ENCODE data around the gene MYO15A.

Gene MYO15A

GRCh38 chr17:18132711-18133110 is 24.2 kb downstream of the MYO15A start:
- DNase-seq, result no peak

DNA sequence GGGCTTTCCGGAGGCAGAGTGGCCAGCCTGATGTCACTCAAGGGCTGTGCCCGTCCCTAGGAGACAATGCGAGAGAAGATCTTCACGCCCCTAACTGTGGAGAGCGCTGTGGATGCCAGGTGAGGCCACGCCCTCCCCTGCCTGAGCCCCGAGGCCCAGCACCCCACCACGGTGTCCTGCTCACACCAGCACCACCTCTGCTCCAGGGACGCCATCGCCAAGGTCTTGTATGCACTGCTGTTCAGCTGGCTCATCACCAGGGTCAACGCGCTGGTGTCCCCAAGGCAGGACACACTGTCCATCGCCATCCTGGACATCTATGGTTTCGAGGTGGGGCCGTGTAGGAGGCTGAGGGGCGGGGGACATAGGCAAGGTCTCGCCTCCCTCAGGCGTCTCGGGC is 27.8 kb downstream of the MYO15A start:
- DNase-seq, result no peak

GRCh38 chr17:18138065-18138749 is 29.7 kb downstream of the MYO15A start:
- no peak for DNase-seq

DNA sequence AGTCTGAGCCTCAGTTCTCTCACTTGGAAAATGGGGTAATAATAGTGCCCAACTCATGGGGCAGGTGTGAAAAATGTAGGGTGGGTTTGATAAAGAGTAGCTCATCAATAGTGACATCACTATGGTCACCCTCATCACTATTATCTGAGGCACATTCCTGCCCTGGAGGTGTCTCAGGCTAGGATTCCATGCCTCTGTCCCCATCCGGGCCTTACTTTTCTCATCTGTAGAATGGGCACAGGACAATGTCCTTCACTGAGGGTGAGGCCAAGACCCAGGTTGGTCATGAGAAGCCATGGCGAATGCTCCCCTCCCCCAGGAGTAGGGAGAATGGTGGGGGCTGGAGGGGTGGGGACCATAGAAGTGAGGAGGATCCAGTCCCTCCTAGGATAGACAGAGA is 30.5 kb downstream of the MYO15A start:
- no peak for DNase-seq

- DNase-seq, result no peak
These were observed 30.9 kb downstream of the MYO15A start for GRCh38 chr17:18139498-18139897.

GRCh38 chr17:18139949-18140348 is 31.4 kb downstream of the MYO15A start:
- peak; percentile 27 to 39 (median 35) for DNase-seq

DNA sequence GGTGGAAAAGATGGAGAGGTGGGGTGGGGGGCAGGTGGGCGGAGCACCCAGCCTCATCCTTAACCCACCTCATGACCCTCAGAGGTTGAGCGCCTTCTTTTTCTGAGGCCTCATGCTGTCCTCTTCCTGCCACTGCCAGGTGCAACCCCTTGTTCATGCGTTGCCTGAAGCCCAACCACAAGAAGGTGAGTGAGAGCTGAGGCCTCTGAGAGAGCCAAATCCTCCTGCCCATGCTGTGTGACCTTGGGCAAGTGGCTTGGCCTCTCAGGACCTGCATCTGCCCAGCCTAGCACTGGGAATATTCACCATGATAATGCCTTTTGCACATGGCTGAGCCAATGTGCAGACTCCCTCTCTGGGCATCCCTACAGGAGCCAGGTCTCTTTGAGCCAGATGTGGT is 32.1 kb downstream of the MYO15A start:
- no peak for DNase-seq

GRCh38 chr17:18141210-18141803 is 32.8 kb downstream of the MYO15A start:
- peak; percentile 76 to 86 (median 85) for DNase-seq

GRCh38 chr17:18142417-18142816 is 33.9 kb downstream of the MYO15A start:
- DNase-seq, result no peak

DNA sequence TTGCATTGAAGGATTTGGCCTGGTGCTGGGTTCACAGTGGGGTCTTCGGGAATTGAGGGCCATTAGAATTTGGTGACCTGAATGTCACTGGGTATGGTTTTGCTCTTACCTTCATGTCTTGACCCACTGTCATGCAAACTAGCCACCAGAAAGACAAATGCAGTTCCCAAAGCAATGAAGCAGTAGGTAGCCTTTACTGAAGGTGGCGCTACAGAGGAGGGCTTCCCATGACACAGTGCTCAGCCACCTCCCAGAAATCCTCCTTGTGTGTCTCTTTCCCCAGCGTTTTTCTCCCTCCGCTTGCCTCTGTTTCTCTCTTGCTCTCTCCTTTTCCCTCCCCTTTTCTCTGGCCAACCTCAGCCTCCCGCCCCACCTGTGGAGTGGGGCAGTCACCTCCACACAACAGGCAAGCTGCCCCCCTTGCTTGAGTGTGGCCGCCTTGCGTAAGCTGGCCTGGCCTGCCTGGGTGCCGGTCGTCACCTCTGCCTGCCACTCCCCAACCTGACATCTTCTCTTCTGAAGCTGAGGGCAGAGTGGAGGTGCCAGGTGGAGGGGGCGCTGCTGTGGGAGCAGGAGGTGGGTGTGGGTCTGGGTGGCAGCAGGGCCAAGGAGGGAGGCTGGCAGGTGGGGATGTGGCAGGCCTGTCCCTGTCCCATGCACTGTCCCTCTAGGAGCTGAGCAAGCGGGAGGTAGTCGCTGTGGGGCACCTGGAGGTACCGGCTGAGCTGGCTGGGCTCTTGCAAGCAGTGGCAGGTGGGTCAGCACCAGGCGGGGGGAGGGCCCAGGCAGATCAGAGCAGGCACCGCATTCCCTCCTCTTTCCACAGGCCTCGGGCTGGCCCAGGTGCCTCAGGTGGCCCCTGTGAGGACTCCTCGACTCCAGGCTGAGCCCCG is 34.7 kb downstream of the MYO15A start:
- peak; percentile 38 to 42 (median 39) for DNase-seq

GRCh38 chr17:18144261-18144660 is 35.7 kb downstream of the MYO15A start:
- DNase-seq, result no peak

DNA sequence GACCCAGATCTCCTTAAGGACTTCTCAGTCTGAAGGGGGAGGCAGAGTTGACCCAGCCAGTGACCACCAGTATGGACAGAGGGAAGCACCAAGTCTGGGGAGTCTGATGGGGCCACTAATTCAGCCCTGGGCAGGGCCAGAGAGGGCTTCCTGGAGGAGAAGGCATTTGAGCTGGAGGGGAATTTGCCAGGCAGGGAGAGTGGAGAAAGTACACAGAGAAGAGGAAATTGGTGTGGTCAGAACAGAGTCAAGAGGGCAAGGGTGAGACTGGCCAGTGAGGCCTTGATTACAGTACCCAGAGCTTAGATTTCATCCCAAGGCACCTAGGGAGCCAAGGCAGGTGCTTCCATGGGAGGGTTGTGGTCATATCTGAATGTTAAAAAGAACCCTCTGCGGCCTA is 36.3 kb downstream of the MYO15A start:
- DNase-seq, result peak; percentile 62 to 73 (median 67)

DNA sequence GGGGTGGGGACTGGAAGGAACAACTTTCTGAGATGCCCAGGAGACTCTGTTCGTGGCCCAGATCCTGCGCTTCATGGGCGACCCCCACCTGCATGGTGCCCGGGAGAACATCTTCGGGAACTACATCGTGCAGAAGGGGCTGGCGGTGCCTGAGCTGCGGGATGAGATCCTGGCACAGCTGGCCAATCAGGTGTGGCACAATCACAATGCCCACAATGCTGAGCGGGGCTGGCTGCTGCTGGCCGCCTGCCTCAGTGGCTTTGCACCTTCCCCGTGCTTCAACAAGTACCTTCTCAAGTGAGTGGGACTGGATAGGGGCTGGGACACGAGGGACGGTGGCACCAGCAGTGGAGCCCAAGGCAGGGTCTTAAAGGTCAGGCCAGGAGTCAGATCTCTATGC is 37.3 kb downstream of the MYO15A start:
- DNase-seq, result no peak

DNA sequence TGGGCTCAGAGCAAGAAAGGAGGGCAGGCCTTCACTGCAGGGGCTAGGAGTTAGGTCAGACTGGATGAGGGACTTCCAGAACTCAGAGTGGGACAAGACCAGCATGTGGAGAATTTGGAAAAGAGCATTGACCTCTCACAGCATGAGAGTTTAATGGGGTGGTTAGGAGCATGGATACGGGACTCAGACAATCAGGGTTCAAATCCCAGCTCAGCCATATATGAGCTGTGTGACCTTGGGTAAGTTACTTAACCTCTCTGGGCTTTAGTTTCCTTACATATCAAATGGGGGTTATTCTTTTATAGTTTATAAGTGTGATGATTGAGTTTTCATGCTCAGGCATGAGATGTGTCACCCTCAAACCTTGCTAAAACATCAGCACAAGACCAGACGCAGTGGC is 37.7 kb downstream of the MYO15A start:
- DNase-seq, result no peak

DNA sequence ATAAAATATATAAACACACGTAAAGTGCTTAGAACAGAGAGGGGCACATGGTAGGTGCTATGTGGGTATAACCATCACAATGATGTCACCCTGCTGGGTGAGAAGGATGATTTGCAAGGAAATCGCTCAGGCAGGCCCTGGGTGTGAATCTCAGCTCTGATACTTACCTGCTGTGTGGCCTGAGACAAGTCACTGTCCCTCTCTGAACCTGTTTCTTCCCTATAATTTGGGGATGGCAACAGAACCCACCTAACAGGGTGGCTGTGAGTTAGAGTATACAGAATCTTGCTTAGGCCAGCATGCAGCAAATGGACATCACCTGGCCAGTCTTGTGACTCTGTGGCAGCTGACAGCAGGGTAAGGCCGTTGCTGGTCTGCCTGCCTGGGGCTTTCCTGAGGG is 38.4 kb downstream of the MYO15A start:
- no peak for DNase-seq

GRCh38 chr17:18148586-18148985 is 40.0 kb downstream of the MYO15A start:
- no peak for DNase-seq

DNA sequence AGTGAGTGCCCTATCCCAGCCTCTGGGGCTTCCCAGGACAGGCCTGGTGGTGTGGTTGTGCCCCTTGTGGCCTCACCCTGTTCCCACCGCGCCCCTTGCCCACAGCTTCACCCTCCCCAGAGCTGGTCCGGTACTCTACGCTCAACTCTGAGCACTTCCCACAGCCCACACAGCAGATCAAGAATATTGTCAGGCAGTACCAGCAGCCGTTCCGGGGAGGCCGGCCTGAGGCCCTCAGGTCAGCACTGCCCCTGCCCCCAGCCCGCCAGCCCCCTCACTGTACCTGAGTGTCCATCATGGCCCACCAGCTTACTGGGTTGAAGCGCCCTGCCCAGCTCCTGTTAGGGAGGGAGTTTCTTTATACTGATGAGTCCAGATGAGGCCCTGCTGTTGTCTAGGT is 42.7 kb downstream of the MYO15A start:
- no peak for DNase-seq

DNA sequence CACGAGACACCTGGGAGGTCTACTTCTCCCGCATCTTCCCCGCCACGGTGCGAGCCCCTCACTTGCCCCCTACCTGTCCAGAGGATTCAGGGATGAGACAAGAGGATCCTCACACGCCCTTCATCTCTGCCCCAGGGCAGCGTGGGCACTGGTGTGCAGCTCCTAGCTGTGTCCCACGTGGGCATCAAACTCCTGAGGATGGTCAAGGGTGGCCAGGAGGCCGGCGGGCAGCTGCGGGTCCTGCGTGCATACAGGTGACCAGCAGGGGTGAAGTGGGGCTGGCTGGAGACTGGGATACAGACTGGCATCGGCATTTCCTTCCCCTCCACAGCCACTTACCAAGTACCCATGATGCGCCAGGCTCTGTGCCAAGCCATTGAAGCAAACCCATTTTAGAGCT is 46.6 kb downstream of the MYO15A start:
- no peak for DNase-seq

GRCh38 chr17:18156171-18156975 is 47.8 kb downstream of the MYO15A start:
- DNase-seq, result peak in 1 of 3 donors; percentile 22

DNA sequence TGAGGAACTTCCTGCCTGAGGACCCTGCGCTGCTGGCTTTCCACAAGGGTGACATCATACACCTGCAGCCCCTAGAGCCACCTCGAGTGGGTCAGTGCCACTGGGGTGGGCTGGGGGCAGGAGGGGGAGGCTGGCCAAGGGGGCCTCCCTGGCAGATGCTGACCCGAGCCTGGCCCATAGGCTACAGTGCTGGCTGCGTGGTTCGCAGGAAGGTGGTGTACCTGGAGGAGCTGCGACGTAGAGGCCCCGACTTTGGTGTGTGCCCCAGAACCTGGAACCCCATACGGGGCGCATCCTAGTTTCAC is 48.4 kb downstream of the MYO15A start:
- no peak for DNase-seq

DNA sequence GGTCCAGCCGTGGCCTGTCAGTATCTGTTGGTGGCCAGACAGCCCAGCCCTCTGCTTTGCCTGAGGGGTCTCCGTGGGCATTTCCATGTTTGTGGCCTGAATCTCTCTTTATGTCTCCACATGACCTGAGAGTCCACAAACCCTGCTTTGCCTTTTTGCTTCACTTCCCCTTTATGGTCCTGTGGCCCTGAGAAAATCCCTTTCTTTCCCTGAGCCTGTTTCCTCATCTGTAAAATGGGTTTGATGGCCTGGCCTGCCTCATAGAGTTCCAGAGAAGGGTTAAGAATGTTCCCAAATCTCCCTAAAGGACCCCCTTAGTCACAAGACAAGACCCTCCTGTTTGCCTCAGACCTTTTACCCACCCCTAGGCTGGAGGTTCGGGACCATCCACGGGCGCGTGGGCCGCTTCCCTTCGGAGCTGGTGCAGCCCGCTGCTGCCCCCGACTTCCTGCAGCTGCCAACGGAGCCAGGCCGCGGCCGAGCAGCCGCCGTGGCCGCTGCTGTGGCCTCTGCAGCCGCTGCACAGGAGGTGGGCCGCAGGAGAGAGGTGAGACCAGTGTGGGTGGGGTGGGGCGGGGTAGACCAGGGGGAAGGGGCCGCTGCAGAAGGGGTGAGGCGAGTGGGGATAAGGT is 48.9 kb downstream of the MYO15A start:
- peak; percentile 39 to 47 (median 42) for DNase-seq

DNA sequence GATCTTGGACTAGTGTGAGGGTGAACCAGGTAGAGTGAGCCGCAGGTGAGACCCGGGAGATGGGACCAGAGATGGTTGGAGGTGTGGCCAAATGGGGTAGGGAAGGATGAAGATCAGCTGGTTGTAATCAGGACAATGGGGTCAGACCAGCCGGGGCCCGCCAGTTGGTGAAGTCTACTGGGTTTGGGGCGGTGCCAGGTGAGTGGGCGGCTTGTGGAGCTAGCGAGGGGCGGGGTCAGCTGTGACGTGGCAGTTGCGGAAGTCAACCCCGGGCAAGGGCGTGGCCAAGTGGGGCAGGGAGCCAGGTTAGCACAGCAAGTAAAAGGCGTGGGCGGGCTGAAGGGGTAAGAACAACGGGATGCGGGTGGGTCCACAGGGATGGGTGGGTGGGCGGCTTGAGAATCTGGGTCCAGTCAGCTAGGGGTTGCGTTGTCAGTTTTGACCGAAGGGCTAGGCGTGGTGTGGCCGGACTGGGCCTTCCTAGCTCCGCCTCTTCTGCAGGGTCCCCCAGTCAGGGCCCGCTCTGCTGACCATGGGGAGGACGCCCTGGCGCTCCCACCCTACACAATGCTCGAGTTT is 49.6 kb downstream of the MYO15A start:
- DNase-seq, result peak; percentile 93 to 98 (median 95)
